H1 (cell line): ENCODE measurements around the gene CENPC. TPM values are rescaled to one million over a fixed set of nuclear protein-coding genes. Genes with fewer than 3 reads are reported as not detected.

Source experiments
- CTCF ChIA-PET: fragments of 300-600 bp; sonication (Branson Sonifier 250); formaldehyde crosslinking; loops from one replicate; lab custom pipeline; 2021; ENCODE audit not compliant: partially characterized antibody; lab: Charles Lee
- POLR2A ChIA-PET: fragments of 300-600 bp; sonication (Branson Sonifier 250); formaldehyde crosslinking; loops from one replicate; lab custom pipeline; 2021; ENCODE audit warnings: inconsistent platforms; ENCODE audit not compliant: partially characterized antibody; lab: Charles Lee
- DNase-seq, 2 experiments: peaks; one replicate each; pipeline versions ENCODE4 v3.0.0 to v3.0.0-alpha.2; 2010 to 2022; ENCODE audit warnings: low spot score in 2 of 2, low read depth in 1 of 2, mixed read lengths in 1 of 2
- FAIRE-seq: peaks from 2 replicates; lab custom pipeline; 2011; peaks lifted over from hg19 to GRCh38; lab: Jason Lieb, UNC
- H2AFZ ChIP-seq: 2 replicates; pipeline ENCODE4 v1.8.1; 2012; ENCODE audit warnings: low read length, inconsistent platforms
- H2AK5ac ChIP-seq: 2 replicates; pipeline ENCODE4 v1.6.1; 2013; ENCODE audit warnings: low read depth, low read length
- H2BK120ac ChIP-seq: replicated peaks from 2 replicates; pipeline ENCODE3; 2013; ENCODE audit warnings: low read depth, low read length, inconsistent platforms
- H2BK12ac ChIP-seq: 2 replicates; pipeline ENCODE4 v1.6.1; 2013; ENCODE audit warnings: low read depth, low read length
- H2BK15ac ChIP-seq: 2 replicates; pipeline ENCODE4 v1.6.1; 2013; ENCODE audit warnings: low read length
- H2BK20ac ChIP-seq: 2 replicates; pipeline ENCODE4 v1.6.1; 2013; ENCODE audit warnings: low read length
- H2BK5ac ChIP-seq: 2 replicates; pipeline ENCODE4 v1.6.1; 2013; ENCODE audit warnings: low read depth, low read length
- H3K14ac ChIP-seq: 2 replicates; pipeline ENCODE4 v1.6.1; 2013; ENCODE audit warnings: inconsistent platforms; ENCODE audit not compliant: insufficient read length
- H3K18ac ChIP-seq: 2 replicates; pipeline ENCODE4 v1.6.1; 2013; ENCODE audit warnings: low read length; ENCODE audit errors: extremely low read depth
- H3K23ac ChIP-seq: 2 replicates; pipeline ENCODE4 v1.6.1; 2013; ENCODE audit warnings: inconsistent platforms; ENCODE audit not compliant: insufficient read length
- H3K23me2 ChIP-seq: 2 replicates; pipeline ENCODE4 v1.6.1; 2013; ENCODE audit warnings: low read depth, low read length
- H3K27ac ChIP-seq: 2 replicates; pipeline ENCODE4 v1.6.1; 2011; ENCODE audit warnings: low read depth, low read length, inconsistent platforms
- H3K27me3 ChIP-seq, 4 experiments: replicated peaks in 1 of 4; 1 replicate in 1 of 4; 2 replicates in 3 of 4; pipeline versions ENCODE4 v1.6.1 to v1.8.1; 2011 to 2013; ENCODE audit warnings: low read length in 3 of 4, mild to moderate bottlenecking in 3 of 4, inconsistent platforms in 2 of 4, mixed read lengths in 2 of 4, moderate library complexity in 1 of 4; ENCODE audit not compliant: control insufficient read depth in 3 of 4, insufficient read depth in 3 of 4; ENCODE audit errors: extremely low read depth in 1 of 4
- H3K36me3 ChIP-seq, 4 experiments: 2 replicates each; pipeline versions ENCODE4 v1.6.1 to v1.8.1; 2011 to 2013; ENCODE audit warnings: mild to moderate bottlenecking in 4 of 4, low read length in 3 of 4, moderate library complexity in 2 of 4, control low read depth in 1 of 4, inconsistent platforms in 1 of 4; ENCODE audit not compliant: insufficient read depth in 4 of 4, control insufficient read depth in 2 of 4
- H3K4ac ChIP-seq: replicated peaks from 2 replicates; pipeline ENCODE3; 2013; ENCODE audit warnings: low read length, low read depth, mixed read lengths, inconsistent platforms; ENCODE audit not compliant: insufficient read length
- H3K4me1 ChIP-seq, 4 experiments: replicated peaks in 1 of 4; 1 replicate in 1 of 4; 2 replicates in 3 of 4; pipeline versions ENCODE4 v1.6.1 to v1.8.1; 2011 to 2013; ENCODE audit warnings: low read length in 3 of 4, inconsistent platforms in 2 of 4, mixed read lengths in 1 of 4; ENCODE audit not compliant: insufficient read depth in 4 of 4, control insufficient read depth in 3 of 4
- H3K4me2 ChIP-seq, 2 experiments: 2 replicates each; pipeline versions ENCODE4 v1.6.1 to v1.8.1; 2011 to 2013; ENCODE audit warnings: low read depth in 2 of 2, low read length in 2 of 2, control low read depth in 1 of 2, inconsistent platforms in 1 of 2, mild to moderate bottlenecking in 1 of 2; ENCODE audit not compliant: insufficient read depth in 1 of 2
- H3K4me3 ChIP-seq, 4 experiments: fragments of 200-600, 300-600 bp in 1 of 4; sonication (generic), shearing (Covaris generic), sonication (Bioruptor Twin) in 1 of 4; 2 replicates each; pipeline versions ENCODE4 v1.5.1 to v1.8.1; 2011 to 2016; ENCODE audit warnings: low read length in 4 of 4, low read depth in 3 of 4, control low read depth in 2 of 4, inconsistent platforms in 2 of 4, mild to moderate bottlenecking in 2 of 4, mixed read lengths in 1 of 4, moderate library complexity in 1 of 4; ENCODE audit not compliant: insufficient read depth in 2 of 4; ENCODE audit errors: extremely low read depth in 1 of 4
- H3K56ac ChIP-seq: replicated peaks from 2 replicates; pipeline ENCODE3; 2013; ENCODE audit warnings: low read depth, mild to moderate bottlenecking, mixed read lengths, low read length, inconsistent platforms; ENCODE audit not compliant: insufficient read length
- H3K79me1 ChIP-seq: 2 replicates; pipeline ENCODE4 v1.6.1; 2013; ENCODE audit warnings: low read depth, low read length, control low read depth
- H3K79me2 ChIP-seq, 2 experiments: 2 replicates each; pipeline versions ENCODE4 v1.6.1 to v1.8.1; 2012 to 2013; ENCODE audit warnings: low read length in 2 of 2, mild to moderate bottlenecking in 2 of 2, inconsistent platforms in 1 of 2; ENCODE audit not compliant: insufficient read depth in 2 of 2, control insufficient read depth in 1 of 2
- H3K9ac ChIP-seq, 4 experiments: replicated peaks in 1 of 4; 1 replicate in 1 of 4; 2 replicates in 3 of 4; pipeline versions ENCODE4 v1.6.1 to v1.8.1; 2011 to 2013; ENCODE audit warnings: low read depth in 3 of 4, low read length in 3 of 4, control low read depth in 2 of 4, mild to moderate bottlenecking in 2 of 4, moderate library complexity in 2 of 4, inconsistent platforms in 1 of 4; ENCODE audit errors: extremely low read depth in 1 of 4
- H3K9me3 ChIP-seq, 2 experiments: 2 replicates each; pipeline versions ENCODE4 v1.6.1 to v1.8.1; 2012 to 2013; ENCODE audit warnings: mild to moderate bottlenecking in 2 of 2, moderate library complexity in 2 of 2, control low read depth in 1 of 2, inconsistent platforms in 1 of 2, low read depth in 1 of 2, low read length in 1 of 2, mixed read lengths in 1 of 2; ENCODE audit not compliant: insufficient read depth in 2 of 2
- H4K20me1 ChIP-seq, 2 experiments: replicated peaks in 1 of 2; 2 replicates each; pipeline versions ENCODE3 to v1.8.1; 2011 to 2013; ENCODE audit warnings: inconsistent platforms in 2 of 2, low read length in 2 of 2, mild to moderate bottlenecking in 1 of 2; ENCODE audit not compliant: insufficient read depth in 2 of 2, control insufficient read depth in 1 of 2
- H4K5ac ChIP-seq: 2 replicates; pipeline ENCODE4 v1.6.1; 2013; ENCODE audit warnings: low read length, low read depth, mixed read lengths, inconsistent platforms; ENCODE audit not compliant: insufficient read length
- H4K8ac ChIP-seq: 2 replicates; pipeline ENCODE4 v1.8.0; 2013; ENCODE audit warnings: mild to moderate bottlenecking, moderate library complexity, low read length, inconsistent platforms; ENCODE audit not compliant: insufficient read depth; ENCODE audit errors: extremely low read depth
- H4K91ac ChIP-seq: replicated peaks from 2 replicates; pipeline ENCODE3; 2013; ENCODE audit warnings: low read length, mixed read lengths, inconsistent platforms; ENCODE audit not compliant: insufficient read length
- ASH2L ChIP-seq: fragments of 200-600, 300-600 bp; sonication (generic); IDR thresholded peaks from one replicate; pipeline ENCODE4 v1.7.1; 2017; ENCODE audit warnings: low read length
- ATF3 ChIP-seq: IDR thresholded peaks from 2 replicates; pipeline ENCODE4 v1.6.1; 2011; ENCODE audit warnings: low read depth, mild to moderate bottlenecking, low read length; ENCODE audit not compliant: insufficient read depth
- BACH1 ChIP-seq: IDR thresholded peaks from 2 replicates; pipeline ENCODE4 v1.6.1; 2012; ENCODE audit warnings: low read length, improper control_type of control experiment
- EGR1 ChIP-seq: IDR thresholded peaks from 2 replicates; pipeline ENCODE4 v1.6.1; 2011; ENCODE audit warnings: low read depth, low read length, borderline replicate concordance
- EZH2 ChIP-seq: fragments of 200-600 bp; sonication (generic); IDR thresholded peaks from 2 replicates; pipeline ENCODE4 v1.7.1; 2012; ENCODE audit warnings: low read depth, mild to moderate bottlenecking, moderate library complexity, low read length, inconsistent platforms; ENCODE audit not compliant: severe bottlenecking
- PHF8 ChIP-seq: fragments of 200-600 bp; sonication (generic); conservative IDR thresholded peaks from 2 replicates; pipeline ENCODE4 v1.7.1; 2012; ENCODE audit warnings: low read depth, mild to moderate bottlenecking, inconsistent platforms, low read length, moderate library complexity
- POLR2AphosphoS5 ChIP-seq: IDR thresholded peaks from 2 replicates; pipeline ENCODE4 v1.6.1; 2011; ENCODE audit warnings: low read depth, low read length
- RNF2 ChIP-seq: fragments of 200-900, 300-1000 bp; sonication (generic); IDR thresholded peaks from 2 replicates; pipeline ENCODE4 v1.7.1; 2016; ENCODE audit warnings: borderline replicate concordance, low read depth, mild to moderate bottlenecking, antibody characterized with exemption, low read length; ENCODE audit not compliant: poor library complexity, severe bottlenecking; ENCODE audit errors: missing control alignments
- SAP30 ChIP-seq: fragments of 300-600 bp; sonication (generic); IDR thresholded peaks from 2 replicates; pipeline ENCODE4 v1.7.1; 2012; ENCODE audit warnings: low read length, moderate library complexity, mild to moderate bottlenecking, inconsistent platforms; ENCODE audit not compliant: insufficient read depth, insufficient replicate concordance
- TCF12 ChIP-seq: IDR thresholded peaks from 2 replicates; pipeline ENCODE4 v1.6.1; 2011; ENCODE audit warnings: low read depth, mild to moderate bottlenecking, low read length
- ZNF274 ChIP-seq: IDR thresholded peaks from 2 replicates; pipeline ENCODE4 v1.7.0; 2012; ENCODE audit warnings: low read length, borderline replicate concordance; ENCODE audit errors: extremely low read depth
- WGBS, 2 experiments: shearing (Covaris generic) in 1 of 2; methylation state at CpG; one replicate each; pipeline versions ENCODE4 v1.1.6 to v1.1.7; 2013 to 2015; ENCODE audit warnings: low lambda C conversion rate in 2 of 2, mixed read lengths in 2 of 2, inconsistent platforms in 1 of 2, low coverage in 1 of 2, missing lambda C conversion rate in 1 of 2; ENCODE audit not compliant: insufficient replicate concordance in 2 of 2, insufficient coverage in 1 of 2, insufficient read length in 1 of 2; ENCODE audit errors: extremely low coverage in 1 of 2, missing lambda C conversion rate in 1 of 2; 5-methylcytosine and 5-hydroxymethylcytosine counted together
- polyA plus RNA-seq, 7 experiments: library from polyadenylated mRNA; depleted of rRNA in 3 of 7; stranded (reverse) in 5 of 7; unstranded in 2 of 7; fragments of >200 nt in 5 of 7; fragments of 200-250 nt in 2 of 7; gene quantifications; 1 replicate in 5 of 7; 2 replicates in 1 of 7; 4 replicates in 1 of 7; pipeline versions ENCODE4 v1.2.1 to v1.2.3, GENCODE V29; 2011 to 2013; ENCODE audit warnings: missing spikeins in 2 of 7, mixed read lengths in 2 of 7
- total RNA-seq: library from RNA; stranded (reverse); fragmentation: NEBNext Ultra II Directional; extraction: Animal tissue kit (Norgen Biotek cat#: 25700); gene quantifications from 2 replicates; pipeline ENCODE4 v1.2.1, GENCODE V29; 2021

CENPC gene
- total and polyA plus RNA-seq, 2 of the 8 experiments (the other 6 are each of a cell fraction or from before 2014, with no cell fraction given) = 2.8 to 15.7 TPM

- Histone ChIP-seq H3K27me3 (no peaks in the 10 kb centered on the region), H3K4me1 (no peaks in the 10 kb centered on the region), H3K9ac (no peak overlapping the region), H3K18ac (no peak overlapping the region), H3K4me2 (no peak overlapping the region), H2BK120ac (no peak overlapping the region), H3K23ac (no peak overlapping the region), H3K4me3 (no peak overlapping the region), H3K4ac (no peak overlapping the region), H4K8ac (no peak overlapping the region; the same call in 1 of the 2 replicates), H2BK15ac (no peak overlapping the region), H3K56ac (no peak overlapping the region), H2BK5ac (no peak overlapping the region), H2AFZ (no peak overlapping the region), H4K20me1 (peaks cover 0 to 4% of the 10 kb centered on the region in 2 experiments), H3K14ac (no peak overlapping the region), H3K23me2 (no peaks in the 10 kb centered on the region), H2AK5ac (no peak overlapping the region), H3K27ac (no peak overlapping the region), H4K5ac (no peak overlapping the region), H2BK20ac (no peak overlapping the region), H4K91ac (no peak overlapping the region), H3K9me3 (no peaks in the 10 kb centered on the region), H3K79me1 (no peaks in the 10 kb centered on the region), H3K79me2 (peaks cover 0 to 19% of the 10 kb centered on the region in 2 experiments; a peak in 2 of 4 replicates), H3K36me3 (peaks cover 0 to 7% (median 0%) of the 10 kb centered on the region in 4 experiments; a peak in 1 of 8 replicates), H2BK12ac (no peak overlapping the region)
- FAIRE-seq (no peak), DNase-seq (no peak)
- ChIA-PET POLR2A (interaction anchor here (1.3 kb wide), 1 partner anchor 18 kb away, joined by 3 read pairs; no protein-coding TSS in a partner anchor), CTCF (no interaction called here)
- TF ChIP-seq PHF8 (no peak), RNF2 (no peak), ATF3 (no peak), EZH2 (no peak), ZNF274 (no peak), BACH1 (no peak), TCF12 (no peak), POLR2AphosphoS5 (no peak), SAP30 (no peak), ASH2L (no peak), EGR1 (no peak)
- WGBS, 2 experiments = 89% methylated on average over 5 of the region's 5 CpGs; no CpG with 5 or more reads in 1 of the 2 experiments
These were observed 25.2 kb downstream of the CENPC start for GRCh38 chr4:67520141-67520540.
